C4-2B (cell line): ENCODE results near the gene ATP7B.
A peak's percentile ranks its signal among the peaks of the same experiment; 100 is the strongest.

Experiments used
- H3K27ac ChIP-seq: fragments of 450-650 bp; 2 replicates; pipeline ENCODE4 v1.5.1; 2017
- CTCF ChIP-seq: fragments of 450-650 bp; conservative IDR thresholded peaks from 2 replicates; pipeline ENCODE4 v1.5.1; 2017; ENCODE audit warnings: mild to moderate bottlenecking
- ZFX ChIP-seq: fragments of 450-650 bp; IDR thresholded peaks from 2 replicates; pipeline ENCODE4 v1.6.1; 2017

Gene ATP7B

GRCh38 chr13:51998723-51999509 lies 12.3 kb downstream of the ATP7B start:
- TF ChIP-seq ZFX, result no peak
- no peak for TF ChIP-seq CTCF
- H3K27ac ChIP-seq, result peak overlapping the region; percentile 63

- peak overlapping the region; percentile 21 for H3K27ac ChIP-seq
- no peak for TF ChIP-seq CTCF
- TF ChIP-seq ZFX, result no peak
Measured at GRCh38 chr13:51997641-51998330, 13.5 kb downstream of the ATP7B start.

- peak overlapping the region; percentile 89; the same call in 1 of the 2 replicates for H3K27ac ChIP-seq
- TF ChIP-seq CTCF, result no peak
- no peak for TF ChIP-seq ZFX
Measured at GRCh38 chr13:51997186-51997585, 14.1 kb downstream of the ATP7B start.

- no peak for TF ChIP-seq ZFX
- TF ChIP-seq CTCF, result no peak
- H3K27ac ChIP-seq, result peak overlapping the region; percentile 89
Measured at GRCh38 chr13:51996641-51997040, 14.6 kb downstream of the ATP7B start.

GRCh38 chr13:51995677-51996551 lies 15.3 kb downstream of the ATP7B start:
- H3K27ac ChIP-seq, result peak overlapping the region; percentile 89
- no peak for TF ChIP-seq ZFX
- peak; percentile 39 for TF ChIP-seq CTCF

- H3K27ac ChIP-seq, result no peak overlapping the region
- TF ChIP-seq CTCF, result no peak
- no peak for TF ChIP-seq ZFX
Measured at GRCh38 chr13:51993713-51994112, 17.5 kb downstream of the ATP7B start.
